ENCODE data around the gene YWHAQ.
A peak's percentile ranks its signal among the peaks of the same experiment; 100 is the strongest.

The YWHAQ gene

GRCh38 chr2:9630736-9631552 lies at the start of gene YWHAQ:
YWHAQ (minus strand) TSS chr2:9630997; CDS start chr2:9630452, 545 bp downstream.
- peak; percentile 98 for DNase-seq (ENCODE audit: low read depth)

- no peak for DNase-seq (ENCODE audit: low read depth)
Observed at GRCh38 chr2:9680082-9680481, 49.3 kb upstream of the YWHAQ start.

- no peak for DNase-seq (ENCODE audit: low read depth)
Observed at GRCh38 chr2:9679218-9679617, 48.4 kb upstream of the YWHAQ start.

GRCh38 chr2:9678544-9678943 lies 47.7 kb upstream of the YWHAQ start:
- DNase-seq (ENCODE audit: low read depth), result no peak

GRCh38 chr2:9675415-9676351 lies 44.9 kb upstream of the YWHAQ start:
- DNase-seq (ENCODE audit: low read depth), result peak; percentile 92

GRCh38 chr2:9674891-9675414 lies 44.2 kb upstream of the YWHAQ start:
- DNase-seq (ENCODE audit: low read depth), result no peak

- DNase-seq (ENCODE audit: low read depth), result no peak
Observed at GRCh38 chr2:9673914-9674481, 43.2 kb upstream of the YWHAQ start.

GRCh38 chr2:9668687-9669345 lies 38.0 kb upstream of the YWHAQ start:
- DNase-seq (ENCODE audit: low read depth), result no peak

GRCh38 chr2:9667826-9668225 lies 37.0 kb upstream of the YWHAQ start:
- no peak for DNase-seq (ENCODE audit: low read depth)

- peak; percentile 69 for DNase-seq (ENCODE audit: low read depth)
Observed at GRCh38 chr2:9666306-9666705, 35.5 kb upstream of the YWHAQ start.

- DNase-seq (ENCODE audit: low read depth), result peak; percentile 92
Observed at GRCh38 chr2:9665898-9666297, 35.1 kb upstream of the YWHAQ start.

- no peak for DNase-seq (ENCODE audit: low read depth)
Observed at GRCh38 chr2:9664365-9664764, 33.6 kb upstream of the YWHAQ start.

GRCh38 chr2:9663008-9663879 lies 32.4 kb upstream of the YWHAQ start:
- no peak for DNase-seq (ENCODE audit: low read depth)

GRCh38 chr2:9661261-9661660 lies 30.5 kb upstream of the YWHAQ start:
- DNase-seq (ENCODE audit: low read depth), result no peak

- DNase-seq (ENCODE audit: low read depth), result no peak
Observed at GRCh38 chr2:9660781-9661180, 30.0 kb upstream of the YWHAQ start.

- DNase-seq (ENCODE audit: low read depth), result no peak
Observed at GRCh38 chr2:9660154-9660553, 29.4 kb upstream of the YWHAQ start.

- DNase-seq (ENCODE audit: low read depth), result no peak
Observed at GRCh38 chr2:9658972-9659371, 28.2 kb upstream of the YWHAQ start.

- no peak for DNase-seq (ENCODE audit: low read depth)
Observed at GRCh38 chr2:9657731-9658130, 26.9 kb upstream of the YWHAQ start.

GRCh38 chr2:9657083-9657482 lies 26.3 kb upstream of the YWHAQ start:
- no peak for DNase-seq (ENCODE audit: low read depth)

- DNase-seq (ENCODE audit: low read depth), result peak; percentile 94
Observed at GRCh38 chr2:9656270-9656766, 25.5 kb upstream of the YWHAQ start.

Data from GM04504 (cell line).